Activated T-cell treated with anti-CD3 and anti-CD28 coated beads, Interleukin-2, amount 50 U/mL, for 24 hours (primary cell): ENCODE results near the gene NOSIP.

Experiments used
- DNase-seq: peaks from one replicate; pipeline ENCODE4 v3.0.0-alpha.2; 2020
- H3K27ac Mint-ChIP-seq: 2 replicates; pipeline ENCODE4 v1.8.0; 2020; ENCODE audit warnings: mild to moderate bottlenecking, mixed read lengths
- H3K27me3 Mint-ChIP-seq: 2 replicates; pipeline ENCODE4 v1.8.0; 2020; ENCODE audit warnings: mixed read lengths
- H3K36me3 Mint-ChIP-seq: 2 replicates; pipeline ENCODE4 v1.8.0; 2020; ENCODE audit warnings: low read depth, mixed read lengths
- H3K4me1 Mint-ChIP-seq: 2 replicates; pipeline ENCODE4 v1.8.0; 2020; ENCODE audit warnings: low read depth, mixed read lengths
- H3K4me3 Mint-ChIP-seq: 2 replicates; pipeline ENCODE4 v1.8.0; 2020; ENCODE audit warnings: mild to moderate bottlenecking, moderate library complexity, mixed read lengths
- H3K9me3 Mint-ChIP-seq: 2 replicates; pipeline ENCODE4 v1.8.0; 2020; ENCODE audit warnings: mixed read lengths

NOSIP gene

GRCh38 chr19:49554701-49555181 lies 25.6 kb downstream of the NOSIP start:
- H3K9me3 Mint-ChIP-seq, result no peaks in the 10 kb centered on the region
- peak; percentile 65 for DNase-seq
- peak overlapping the region; percentile 96 for H3K27ac Mint-ChIP-seq
- peaks cover 72% of the 10 kb centered on the region for H3K4me1 Mint-ChIP-seq
- H3K36me3 Mint-ChIP-seq, result peaks cover 58% of the 10 kb centered on the region
- H3K27me3 Mint-ChIP-seq, result no peaks in the 10 kb centered on the region
- H3K4me3 Mint-ChIP-seq, result peak overlapping the region; percentile 41

DNA sequence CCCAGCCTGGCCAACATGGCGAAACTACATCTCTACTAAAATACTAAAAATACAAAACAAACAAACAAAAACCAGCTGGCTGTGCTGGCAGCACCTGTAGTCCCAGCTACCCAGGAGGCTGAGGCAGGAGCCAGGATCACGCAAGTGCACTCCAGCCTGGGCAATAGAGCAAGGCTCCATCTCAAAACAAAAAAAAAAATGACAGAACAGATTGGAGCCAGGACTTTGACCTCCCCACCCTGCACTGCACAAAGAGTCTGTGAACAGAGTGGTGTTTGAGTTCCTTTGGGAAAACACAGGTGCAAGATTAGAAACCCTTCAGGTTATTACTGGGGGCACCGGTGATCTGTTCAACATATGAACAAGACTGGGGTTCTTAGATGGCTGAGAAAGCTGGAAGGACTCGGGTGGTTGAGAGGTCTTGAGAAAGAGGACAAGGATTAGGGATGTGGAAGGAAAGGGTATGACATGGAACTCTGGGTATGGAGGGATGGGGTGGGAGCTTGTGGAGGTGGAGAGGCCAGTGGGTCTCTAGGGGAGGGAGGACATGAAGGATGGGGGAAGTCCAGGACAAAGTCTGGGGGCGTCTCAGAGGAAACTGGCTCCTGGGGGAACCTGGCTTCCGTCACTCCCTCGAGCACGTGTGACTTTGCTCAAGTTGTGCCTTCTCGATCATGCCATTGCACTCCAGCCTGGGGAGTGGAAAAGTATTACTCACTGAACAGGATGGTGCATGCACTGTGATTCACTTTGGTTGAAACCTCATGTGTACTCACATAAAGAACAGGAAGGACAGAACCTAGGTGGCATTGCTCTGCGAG lies 26.7 kb downstream of the NOSIP start:
- peaks cover 70% of the 10 kb centered on the region for H3K4me1 Mint-ChIP-seq
- H3K9me3 Mint-ChIP-seq, result no peaks in the 10 kb centered on the region
- peaks cover 47% of the 10 kb centered on the region for H3K36me3 Mint-ChIP-seq
- DNase-seq, result peak; percentile 69
- peak overlapping the region; percentile 51 for H3K4me3 Mint-ChIP-seq
- H3K27ac Mint-ChIP-seq, result peak overlapping the region; percentile 96
- no peaks in the 10 kb centered on the region for H3K27me3 Mint-ChIP-seq

DNA sequence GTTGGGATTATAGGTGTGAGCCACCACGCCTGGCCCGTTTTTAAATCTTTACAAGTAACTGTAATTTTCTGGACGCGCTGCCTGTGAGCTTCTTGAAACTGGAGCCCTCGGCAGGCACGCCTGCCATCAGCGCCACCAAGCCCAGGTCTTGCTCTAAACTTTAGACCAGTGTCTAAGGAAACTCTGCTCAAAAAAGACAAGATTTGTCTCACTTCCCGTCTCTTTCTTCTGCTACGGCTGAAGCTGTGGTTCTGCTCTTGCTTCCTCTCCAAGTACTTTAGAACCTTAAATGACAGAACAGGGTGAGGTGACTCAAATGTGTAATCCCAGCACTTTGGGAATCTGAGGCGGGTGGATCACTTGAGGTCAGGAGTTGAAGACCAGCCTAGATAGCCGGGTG lies 27.6 kb downstream of the NOSIP start:
- Mint-ChIP-seq H3K27me3 (no peaks in the 10 kb centered on the region), H3K36me3 (peaks cover 41% of the 10 kb centered on the region), H3K27ac (peak overlapping the region; percentile 97), H3K9me3 (no peaks in the 10 kb centered on the region), H3K4me1 (peaks cover 67% of the 10 kb centered on the region), H3K4me3 (peak overlapping the region; percentile 67)
- DNase-seq, result peak; percentile 60

- H3K9me3 Mint-ChIP-seq, result no peaks in the 10 kb centered on the region
- H3K27me3 Mint-ChIP-seq, result no peaks in the 10 kb centered on the region
- H3K27ac Mint-ChIP-seq, result peak overlapping the region; percentile 73
- no peak overlapping the region for H3K4me3 Mint-ChIP-seq
- peaks cover 31% of the 10 kb centered on the region for H3K36me3 Mint-ChIP-seq
- H3K4me1 Mint-ChIP-seq, result peaks cover 64% of the 10 kb centered on the region
- DNase-seq, result no peak
Measured at GRCh38 chr19:49551531-49551930, 28.8 kb downstream of the NOSIP start.

GRCh38 chr19:49549045-49549444 lies 31.3 kb downstream of the NOSIP start:
- H3K9me3 Mint-ChIP-seq, result no peaks in the 10 kb centered on the region
- H3K4me1 Mint-ChIP-seq, result peaks cover 47% of the 10 kb centered on the region
- peak overlapping the region; percentile 68 for H3K27ac Mint-ChIP-seq
- H3K4me3 Mint-ChIP-seq, result peak overlapping the region; percentile 8
- peaks cover 10% of the 10 kb centered on the region for H3K36me3 Mint-ChIP-seq
- no peak for DNase-seq
- H3K27me3 Mint-ChIP-seq, result no peaks in the 10 kb centered on the region

DNA sequence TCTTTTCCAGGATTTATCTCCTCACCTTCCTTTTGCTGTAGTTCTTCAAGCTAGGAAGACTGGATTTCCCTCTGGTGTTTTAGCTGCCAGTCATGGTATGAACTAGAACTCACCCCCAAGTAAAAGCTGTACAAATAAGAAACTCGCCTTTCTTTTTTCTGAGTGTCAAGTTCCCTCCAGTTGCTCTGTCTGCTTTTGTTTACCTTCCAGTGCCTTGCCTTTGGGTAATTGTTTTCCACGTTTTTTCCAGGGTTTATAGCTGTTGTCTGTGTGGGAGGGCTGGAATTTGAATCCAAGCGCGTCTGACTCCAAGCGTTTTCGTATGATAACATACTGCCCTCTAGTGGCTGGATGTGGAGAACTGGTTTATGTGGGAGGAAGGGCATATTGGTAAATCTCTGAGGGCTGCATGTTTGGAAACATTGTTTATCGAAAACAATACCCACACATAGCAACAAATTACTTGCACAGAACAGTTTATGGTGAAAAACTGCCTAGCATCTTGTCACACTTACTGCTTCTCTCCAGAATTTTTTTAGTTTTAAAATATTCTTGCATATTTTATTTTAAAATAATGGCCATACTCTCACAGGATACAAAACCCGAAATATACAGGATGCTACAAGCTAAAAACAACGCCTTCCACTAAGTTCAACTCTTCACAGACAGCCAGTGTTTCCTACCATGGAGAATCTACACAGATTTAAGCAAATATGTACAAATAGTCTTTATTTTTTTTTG lies 33.4 kb downstream of the NOSIP start:
- Mint-ChIP-seq H3K4me3 (peak overlapping the region; percentile 64), H3K9me3 (no peaks in the 10 kb centered on the region), H3K4me1 (peaks cover 31% of the 10 kb centered on the region), H3K27ac (no peak overlapping the region), H3K27me3 (no peaks in the 10 kb centered on the region), H3K36me3 (no peaks in the 10 kb centered on the region)
- DNase-seq, result no peak

DNA sequence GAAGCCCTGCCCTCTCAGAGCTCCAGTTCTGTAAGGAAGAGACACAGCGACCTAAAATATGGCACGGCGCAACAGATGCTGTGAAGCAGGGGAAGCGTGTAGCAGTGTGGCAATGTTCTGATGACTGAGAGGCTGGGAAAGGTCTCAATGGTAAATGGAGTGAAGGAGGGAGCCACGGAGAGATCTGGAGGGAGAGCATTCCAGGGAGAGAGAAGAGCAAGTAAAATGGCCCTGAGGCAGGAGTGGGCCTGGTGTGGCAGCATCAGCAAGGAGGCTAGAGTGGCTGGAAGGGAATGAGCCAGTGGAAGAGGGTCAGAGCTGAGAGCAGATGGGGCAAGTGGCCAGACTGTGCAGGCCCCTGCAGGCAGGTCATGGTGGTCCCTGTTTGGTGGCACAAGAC lies 36.2 kb downstream of the NOSIP start:
- Mint-ChIP-seq H3K27me3 (no peaks in the 10 kb centered on the region), H3K9me3 (no peaks in the 10 kb centered on the region), H3K36me3 (no peaks in the 10 kb centered on the region), H3K27ac (no peak overlapping the region), H3K4me3 (no peak overlapping the region), H3K4me1 (peaks cover 20% of the 10 kb centered on the region)
- DNase-seq, result no peak

DNA sequence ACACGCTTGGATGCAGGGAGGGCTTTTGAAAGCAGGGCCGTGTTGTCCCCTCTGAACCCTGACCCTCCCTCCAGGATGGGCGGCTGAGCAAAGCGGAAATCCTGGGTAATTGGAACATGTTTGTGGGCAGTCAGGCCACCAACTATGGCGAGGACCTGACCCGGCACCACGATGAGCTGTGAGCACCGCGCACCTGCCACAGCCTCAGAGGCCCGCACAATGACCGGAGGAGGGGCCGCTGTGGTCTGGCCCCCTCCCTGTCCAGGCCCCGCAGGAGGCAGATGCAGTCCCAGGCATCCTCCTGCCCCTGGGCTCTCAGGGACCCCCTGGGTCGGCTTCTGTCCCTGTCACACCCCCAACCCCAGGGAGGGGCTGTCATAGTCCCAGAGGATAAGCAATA lies 37.3 kb downstream of the NOSIP start:
- Mint-ChIP-seq H3K27ac (no peak overlapping the region), H3K9me3 (no peaks in the 10 kb centered on the region), H3K27me3 (no peaks in the 10 kb centered on the region), H3K4me3 (no peak overlapping the region), H3K36me3 (no peaks in the 10 kb centered on the region), H3K4me1 (peaks cover 14% of the 10 kb centered on the region)
- DNase-seq, result no peak

DNA sequence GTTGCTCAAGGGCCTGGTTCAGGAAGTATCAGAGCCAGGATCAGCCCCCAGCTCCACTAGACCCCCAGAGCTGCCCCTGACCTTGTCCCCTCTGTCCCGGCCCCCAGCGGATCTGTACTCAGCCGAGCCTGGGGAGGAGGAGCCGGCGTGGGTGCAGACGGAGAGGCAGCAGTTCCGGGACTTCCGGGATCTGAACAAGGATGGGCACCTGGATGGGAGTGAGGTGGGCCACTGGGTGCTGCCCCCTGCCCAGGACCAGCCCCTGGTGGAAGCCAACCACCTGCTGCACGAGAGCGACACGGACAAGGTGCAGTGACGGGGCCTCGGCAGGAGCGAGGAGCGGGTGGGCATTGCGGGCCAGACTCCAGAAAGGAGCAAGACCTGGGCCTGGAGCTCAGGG lies 37.9 kb downstream of the NOSIP start:
- H3K4me3 Mint-ChIP-seq, result no peak overlapping the region
- no peak overlapping the region for H3K27ac Mint-ChIP-seq
- H3K36me3 Mint-ChIP-seq, result no peaks in the 10 kb centered on the region
- DNase-seq, result no peak
- H3K27me3 Mint-ChIP-seq, result no peaks in the 10 kb centered on the region
- peaks cover 14% of the 10 kb centered on the region for H3K4me1 Mint-ChIP-seq
- no peaks in the 10 kb centered on the region for H3K9me3 Mint-ChIP-seq

DNA sequence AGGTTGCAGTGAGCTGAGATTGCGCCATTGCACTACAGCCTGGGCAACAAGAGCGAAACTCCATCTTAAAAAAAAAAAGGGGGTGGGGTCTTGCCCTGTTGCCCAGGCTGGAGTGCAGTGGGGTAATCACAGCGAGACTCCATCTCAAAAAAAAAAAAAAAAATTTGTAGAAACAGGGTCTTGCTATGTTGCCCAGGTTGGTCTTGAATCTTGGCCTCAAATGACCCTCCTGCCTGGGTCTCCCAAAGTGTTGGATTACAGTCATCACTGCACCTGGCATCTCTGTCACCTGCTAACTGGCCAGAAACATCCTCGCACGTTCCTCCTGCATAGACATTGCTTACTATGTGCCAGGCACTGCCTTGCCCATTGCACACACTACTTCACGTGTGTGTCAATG lies 38.4 kb downstream of the NOSIP start:
- H3K4me3 Mint-ChIP-seq, result no peak overlapping the region
- H3K27me3 Mint-ChIP-seq, result no peaks in the 10 kb centered on the region
- H3K4me1 Mint-ChIP-seq, result peaks cover 10% of the 10 kb centered on the region
- H3K9me3 Mint-ChIP-seq, result no peaks in the 10 kb centered on the region
- no peaks in the 10 kb centered on the region for H3K36me3 Mint-ChIP-seq
- H3K27ac Mint-ChIP-seq, result no peak overlapping the region
- DNase-seq, result no peak

DNA sequence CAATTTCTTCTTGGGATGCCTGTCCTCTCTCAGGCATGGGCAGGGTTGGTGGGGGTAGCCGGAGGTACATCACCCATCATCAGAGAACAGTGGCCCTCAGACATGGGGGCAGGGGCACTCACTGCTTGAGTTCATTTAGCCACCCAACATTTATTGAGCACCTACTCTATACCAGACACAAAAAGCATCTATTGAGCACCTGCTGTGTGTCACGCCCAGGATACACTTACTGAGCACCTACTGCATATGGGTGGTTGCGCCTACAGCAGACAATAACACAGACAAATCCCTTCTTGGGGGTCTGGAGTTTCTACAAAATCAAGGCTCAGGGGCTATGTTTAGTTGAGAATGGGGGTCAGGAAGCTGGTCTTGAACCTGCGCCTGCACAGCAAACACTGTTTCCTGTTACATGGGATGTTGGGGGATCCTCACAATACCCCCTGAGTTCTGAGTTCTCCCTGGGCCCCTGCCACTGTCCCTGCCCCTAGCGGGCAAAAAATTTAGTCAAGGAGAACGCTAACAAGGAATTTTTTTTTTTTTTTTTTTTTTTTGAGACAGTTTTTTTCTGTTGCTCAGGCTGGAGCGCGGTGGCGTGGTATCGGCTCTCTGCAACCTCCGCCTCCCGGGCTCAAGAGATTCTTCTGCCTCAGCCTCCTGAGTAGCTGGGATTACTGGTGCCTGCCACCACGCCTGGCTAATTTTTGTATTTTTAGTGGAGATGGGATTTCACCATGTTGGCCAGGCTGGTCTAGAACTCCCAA lies 41.0 kb downstream of the NOSIP start:
- H3K36me3 Mint-ChIP-seq, result no peaks in the 10 kb centered on the region
- no peak overlapping the region for H3K27ac Mint-ChIP-seq
- peaks cover 16% of the 10 kb centered on the region for H3K4me1 Mint-ChIP-seq
- DNase-seq, result no peak
- H3K9me3 Mint-ChIP-seq, result no peaks in the 10 kb centered on the region
- no peak overlapping the region for H3K4me3 Mint-ChIP-seq
- H3K27me3 Mint-ChIP-seq, result no peaks in the 10 kb centered on the region

GRCh38 chr19:49538643-49539042 lies 41.7 kb downstream of the NOSIP start:
- no peak overlapping the region for H3K27ac Mint-ChIP-seq
- H3K36me3 Mint-ChIP-seq, result no peaks in the 10 kb centered on the region
- DNase-seq, result no peak
- H3K4me1 Mint-ChIP-seq, result peaks cover 17% of the 10 kb centered on the region
- H3K4me3 Mint-ChIP-seq, result no peak overlapping the region
- H3K27me3 Mint-ChIP-seq, result no peaks in the 10 kb centered on the region
- no peaks in the 10 kb centered on the region for H3K9me3 Mint-ChIP-seq

- H3K4me1 Mint-ChIP-seq, result peaks cover 25% of the 10 kb centered on the region
- H3K27me3 Mint-ChIP-seq, result no peaks in the 10 kb centered on the region
- no peak for DNase-seq
- H3K4me3 Mint-ChIP-seq, result no peak overlapping the region
- no peaks in the 10 kb centered on the region for H3K9me3 Mint-ChIP-seq
- no peaks in the 10 kb centered on the region for H3K36me3 Mint-ChIP-seq
- no peak overlapping the region for H3K27ac Mint-ChIP-seq
Measured at GRCh38 chr19:49536921-49537462, 43.4 kb downstream of the NOSIP start.

- Mint-ChIP-seq H3K4me3 (peak overlapping the region; percentile 79), H3K27me3 (no peaks in the 10 kb centered on the region), H3K27ac (peak overlapping the region; percentile 87), H3K36me3 (no peaks in the 10 kb centered on the region), H3K4me1 (peaks cover 23% of the 10 kb centered on the region), H3K9me3 (no peaks in the 10 kb centered on the region)
- no peak for DNase-seq
Measured at GRCh38 chr19:49534632-49535385, 45.5 kb downstream of the NOSIP start.
